Astrocyte (in vitro differentiated cells and primary cell): ENCODE data around the gene UNC5C. TPM values are rescaled to one million over a fixed set of nuclear protein-coding genes. Genes with fewer than 3 reads are reported as not detected.

ENCODE experiments used
- DNase-seq: peaks from one replicate; pipeline ENCODE4 v3.0.0-alpha.2; 2010; ENCODE audit warnings: low read depth
- FAIRE-seq: peaks from 2 replicates; lab custom pipeline; 2011; peaks lifted over from hg19 to GRCh38; lab: Jason Lieb, UNC
- H2AFZ ChIP-seq: 2 replicates; pipeline ENCODE4 v1.6.0; 2012; ENCODE audit warnings: low read depth, low read length, inconsistent platforms
- H3K27ac ChIP-seq: 2 replicates; pipeline ENCODE4 v1.5.1; 2011; ENCODE audit warnings: low read depth, low read length, inconsistent platforms
- H3K27me3 ChIP-seq: 2 replicates; pipeline ENCODE4 v1.6.0; 2011; ENCODE audit warnings: low read length, inconsistent platforms; ENCODE audit not compliant: insufficient read depth
- H3K36me3 ChIP-seq: 2 replicates; pipeline ENCODE4 v1.5.1; 2011; ENCODE audit warnings: low read length, inconsistent platforms; ENCODE audit not compliant: insufficient read depth
- H3K4me1 ChIP-seq: 2 replicates; pipeline ENCODE4 v1.5.1; 2011; ENCODE audit warnings: low read length, inconsistent platforms; ENCODE audit not compliant: insufficient read depth
- H3K4me2 ChIP-seq: 2 replicates; pipeline ENCODE4 v1.6.0; 2012; ENCODE audit warnings: low read length, inconsistent platforms
- H3K4me3 ChIP-seq: 2 replicates; pipeline ENCODE4 v1.5.1; 2011; ENCODE audit warnings: low read depth, mild to moderate bottlenecking, low read length, inconsistent platforms; ENCODE audit not compliant: insufficient read depth
- H3K79me2 ChIP-seq: 2 replicates; pipeline ENCODE4 v1.6.0; 2012; ENCODE audit warnings: mild to moderate bottlenecking, low read length, inconsistent platforms; ENCODE audit not compliant: insufficient read depth
- H3K9ac ChIP-seq: 2 replicates; pipeline ENCODE4 v1.6.0; 2012; ENCODE audit warnings: mild to moderate bottlenecking, low read length, inconsistent platforms
- H3K9me3 ChIP-seq: 2 replicates; pipeline ENCODE4 v1.5.1; 2012; ENCODE audit warnings: low read depth, mild to moderate bottlenecking, low read length, inconsistent platforms; ENCODE audit not compliant: insufficient read depth
- H4K20me1 ChIP-seq: 2 replicates; pipeline ENCODE4 v1.6.0; 2012; ENCODE audit warnings: low read length, inconsistent platforms; ENCODE audit not compliant: insufficient read depth
- H3K27ac Mint-ChIP-seq: one replicate; pipeline ENCODE4 v1.8.0; 2021; ENCODE audit warnings: mild to moderate bottlenecking, mixed read lengths; ENCODE audit not compliant: unreplicated experiment
- H3K27me3 Mint-ChIP-seq: one replicate; pipeline ENCODE4 v1.8.0; 2021; ENCODE audit warnings: low read depth, mixed read lengths; ENCODE audit not compliant: unreplicated experiment
- H3K36me3 Mint-ChIP-seq: one replicate; pipeline ENCODE4 v1.8.0; 2021; ENCODE audit warnings: low read depth, mixed read lengths; ENCODE audit not compliant: unreplicated experiment
- H3K4me1 Mint-ChIP-seq: one replicate; pipeline ENCODE4 v1.8.0; 2021; ENCODE audit warnings: low read depth, mixed read lengths; ENCODE audit not compliant: unreplicated experiment
- H3K4me3 Mint-ChIP-seq: one replicate; pipeline ENCODE4 v1.8.0; 2021; ENCODE audit warnings: mild to moderate bottlenecking, moderate library complexity, mixed read lengths; ENCODE audit not compliant: unreplicated experiment
- H3K9me3 Mint-ChIP-seq: one replicate; pipeline ENCODE4 v1.8.0; 2021; ENCODE audit warnings: mild to moderate bottlenecking, mixed read lengths; ENCODE audit not compliant: unreplicated experiment
- CTCF ChIP-seq: IDR thresholded peaks from 2 replicates; pipeline ENCODE4 v1.5.1; 2011; ENCODE audit warnings: low read depth, mild to moderate bottlenecking, inconsistent platforms, low read length, moderate library complexity; ENCODE audit not compliant: insufficient read depth
- EZH2 ChIP-seq: IDR thresholded peaks from 2 replicates; pipeline ENCODE4 v1.6.1; 2012; ENCODE audit warnings: mild to moderate bottlenecking, low read length, inconsistent platforms; ENCODE audit not compliant: insufficient read depth
- total RNA-seq: library from RNA; stranded (reverse); gene quantifications from 2 replicates; pipeline ENCODE4 v1.2.1, GENCODE V29; 2021

Gene UNC5C
- total RNA-seq, 1 donor from 2014 or later = 3.1 TPM

- Mint-ChIP-seq H3K4me1 (peaks cover 2% of the 10 kb centered on the region), H3K27me3 (no peaks in the 10 kb centered on the region), H3K9me3 (no peaks in the 10 kb centered on the region), H3K36me3 (no peaks in the 10 kb centered on the region), H3K4me3 (no peak overlapping the region), H3K27ac (no peak overlapping the region)
- Histone ChIP-seq H3K4me1 (no peaks in the 10 kb centered on the region), H3K9me3 (no peaks in the 10 kb centered on the region), H4K20me1 (no peaks in the 10 kb centered on the region), H2AFZ (no peak overlapping the region), H3K27me3 (no peaks in the 10 kb centered on the region), H3K9ac (no peak overlapping the region), H3K4me2 (no peak overlapping the region), H3K4me3 (no peak overlapping the region), H3K27ac (no peak overlapping the region), H3K36me3 (no peaks in the 10 kb centered on the region), H3K79me2 (no peaks in the 10 kb centered on the region)
- TF ChIP-seq EZH2 (no peak), CTCF (no peak)
- FAIRE-seq (no peak), DNase-seq (no peak)
Measured at GRCh38 chr4:95532305-95532704, 16.5 kb downstream of the UNC5C start.

GRCh38 chr4:95531141-95531540 lies 17.6 kb downstream of the UNC5C start:
- Mint-ChIP-seq H3K4me1 (peaks cover 2% of the 10 kb centered on the region), H3K27ac (no peak overlapping the region), H3K4me3 (no peak overlapping the region), H3K27me3 (no peaks in the 10 kb centered on the region), H3K9me3 (no peaks in the 10 kb centered on the region), H3K36me3 (no peaks in the 10 kb centered on the region)
- no peaks in the 10 kb centered on the region for H3K27me3 ChIP-seq
- H3K9me3 ChIP-seq = no peaks in the 10 kb centered on the region
- no peaks in the 10 kb centered on the region for H3K36me3 ChIP-seq
- H3K9ac ChIP-seq = no peak overlapping the region
- no peaks in the 10 kb centered on the region for H3K79me2 ChIP-seq
- H3K4me3 ChIP-seq = no peak overlapping the region
- H3K4me1 ChIP-seq = no peaks in the 10 kb centered on the region
- no peak for TF ChIP-seq CTCF
- no peaks in the 10 kb centered on the region for H4K20me1 ChIP-seq
- DNase-seq = no peak
- H3K4me2 ChIP-seq = no peak overlapping the region
- no peak overlapping the region for H3K27ac ChIP-seq
- no peak overlapping the region for H2AFZ ChIP-seq
- no peak for FAIRE-seq

- Mint-ChIP-seq H3K4me1 (peaks cover 2% of the 10 kb centered on the region), H3K27me3 (no peaks in the 10 kb centered on the region), H3K36me3 (no peaks in the 10 kb centered on the region), H3K9me3 (no peaks in the 10 kb centered on the region), H3K27ac (no peak overlapping the region), H3K4me3 (no peak overlapping the region)
- FAIRE-seq (no peak), DNase-seq (peak; percentile 50)
- H3K27me3 ChIP-seq = no peaks in the 10 kb centered on the region
- H3K9me3 ChIP-seq = no peaks in the 10 kb centered on the region
- H3K4me2 ChIP-seq = no peak overlapping the region
- H3K27ac ChIP-seq = no peak overlapping the region
- TF ChIP-seq CTCF (no peak), EZH2 (no peak)
- H2AFZ ChIP-seq = no peak overlapping the region
- H3K9ac ChIP-seq = no peak overlapping the region
- H3K4me3 ChIP-seq = no peak overlapping the region
- H3K36me3 ChIP-seq = no peaks in the 10 kb centered on the region
- H3K4me1 ChIP-seq = no peaks in the 10 kb centered on the region
- no peaks in the 10 kb centered on the region for H3K79me2 ChIP-seq
- H4K20me1 ChIP-seq = no peaks in the 10 kb centered on the region
Measured at GRCh38 chr4:95529946-95530345, 18.8 kb downstream of the UNC5C start.
